Measurements from ENCODE around the gene STK38L.
A peak's percentile ranks its signal among the peaks of the same experiment; 100 is the strongest.

Gene STK38L

DNA sequence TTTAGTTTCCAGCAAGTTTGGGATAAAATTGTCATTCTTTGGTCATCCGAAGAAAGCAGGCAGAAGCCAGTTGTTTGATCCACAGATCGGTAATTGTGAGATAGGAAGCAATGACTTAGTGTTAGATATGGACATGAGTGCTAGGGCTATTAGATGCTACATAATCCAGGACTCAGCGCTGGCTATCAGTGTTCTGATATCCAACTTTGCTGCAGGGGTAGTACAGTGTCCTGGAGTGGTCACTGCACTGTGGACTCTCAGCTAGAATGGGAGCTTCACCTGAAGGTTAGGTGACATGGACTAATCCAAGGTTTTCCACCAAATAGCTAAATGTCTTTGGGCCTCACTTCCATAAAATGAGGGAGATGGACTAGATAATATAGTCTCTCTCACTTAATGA, 39.9 kb downstream of the STK38L start:
- TF ChIP-seq, protein P1, sequence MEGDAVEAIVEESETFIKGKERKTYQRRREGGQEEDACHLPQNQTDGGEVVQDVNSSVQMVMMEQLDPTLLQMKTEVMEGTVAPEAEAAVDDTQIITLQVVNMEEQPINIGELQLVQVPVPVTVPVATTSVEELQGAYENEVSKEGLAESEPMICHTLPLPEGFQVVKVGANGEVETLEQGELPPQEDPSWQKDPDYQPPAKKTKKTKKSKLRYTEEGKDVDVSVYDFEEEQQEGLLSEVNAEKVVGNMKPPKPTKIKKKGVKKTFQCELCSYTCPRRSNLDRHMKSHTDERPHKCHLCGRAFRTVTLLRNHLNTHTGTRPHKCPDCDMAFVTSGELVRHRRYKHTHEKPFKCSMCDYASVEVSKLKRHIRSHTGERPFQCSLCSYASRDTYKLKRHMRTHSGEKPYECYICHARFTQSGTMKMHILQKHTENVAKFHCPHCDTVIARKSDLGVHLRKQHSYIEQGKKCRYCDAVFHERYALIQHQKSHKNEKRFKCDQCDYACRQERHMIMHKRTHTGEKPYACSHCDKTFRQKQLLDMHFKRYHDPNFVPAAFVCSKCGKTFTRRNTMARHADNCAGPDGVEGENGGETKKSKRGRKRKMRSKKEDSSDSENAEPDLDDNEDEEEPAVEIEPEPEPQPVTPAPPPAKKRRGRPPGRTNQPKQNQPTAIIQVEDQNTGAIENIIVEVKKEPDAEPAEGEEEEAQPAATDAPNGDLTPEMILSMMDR (IDR thresholded peaks at IDR 0.05; ENCODE audit: extremely low read depth, insufficient read depth, missing control alignments) = no peak
- in situ Hi-C loops (cut with MboI; ENCODE audit: low pct_unique_long_range_greater_than_20kb, low sequenced_read_pairs, unreplicated experiment) = no loop called here
- DNase-seq (ENCODE audit: low spot score) = no peak

DNA sequence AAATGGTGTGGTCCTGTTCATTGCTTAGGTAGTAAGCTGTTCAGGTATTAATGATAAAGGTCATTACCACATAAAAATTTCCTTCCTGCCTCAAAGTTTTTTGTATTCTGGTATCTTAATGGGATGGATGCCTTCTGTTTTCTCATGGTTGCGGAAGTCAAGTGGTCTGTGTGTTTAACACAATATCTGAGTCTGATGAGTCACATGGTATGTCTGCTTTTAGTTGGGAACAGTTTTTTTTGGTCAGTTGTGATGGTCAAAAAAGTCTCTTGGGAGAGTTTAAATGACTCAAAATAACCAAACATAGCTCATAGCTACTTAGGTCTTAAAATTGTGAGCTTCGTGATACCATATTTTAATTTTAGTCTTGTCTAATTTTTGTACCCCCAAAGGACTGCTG, 40.7 kb downstream of the STK38L start:
- TF ChIP-seq, protein P1 (IDR thresholded peaks at IDR 0.05; ENCODE audit: extremely low read depth, insufficient read depth, missing control alignments) = no peak
- in situ Hi-C loops (cut with MboI; ENCODE audit: low pct_unique_long_range_greater_than_20kb, low sequenced_read_pairs, unreplicated experiment) = no loop called here
- peak; percentile 38 for DNase-seq (ENCODE audit: low spot score)

DNA sequence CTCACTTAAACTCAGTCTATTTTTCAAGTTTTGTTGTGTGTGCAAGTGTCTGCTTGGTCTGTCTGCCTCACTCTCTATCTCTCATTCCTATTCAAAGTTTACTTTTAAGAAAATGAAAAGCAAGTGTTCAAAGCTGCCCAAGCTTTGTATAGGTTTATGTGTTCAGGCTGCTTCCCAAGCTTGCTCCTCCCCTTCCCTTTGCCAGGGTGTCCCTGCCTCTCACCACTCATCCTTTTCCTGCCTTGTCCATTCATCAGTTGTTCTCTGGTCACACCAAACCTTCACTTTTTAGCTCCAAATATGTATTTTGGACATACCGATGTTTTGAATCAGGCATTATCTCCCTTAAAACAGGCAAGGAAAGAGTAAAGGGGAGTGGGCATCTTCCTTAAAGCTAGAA, 41.3 kb downstream of the STK38L start:
- no peak for DNase-seq (ENCODE audit: low spot score)
- in situ Hi-C loops (cut with MboI; ENCODE audit: low pct_unique_long_range_greater_than_20kb, low sequenced_read_pairs, unreplicated experiment) = no loop called here
- TF ChIP-seq, protein P1 (IDR thresholded peaks at IDR 0.05; ENCODE audit: extremely low read depth, insufficient read depth, missing control alignments) = no peak

DNA sequence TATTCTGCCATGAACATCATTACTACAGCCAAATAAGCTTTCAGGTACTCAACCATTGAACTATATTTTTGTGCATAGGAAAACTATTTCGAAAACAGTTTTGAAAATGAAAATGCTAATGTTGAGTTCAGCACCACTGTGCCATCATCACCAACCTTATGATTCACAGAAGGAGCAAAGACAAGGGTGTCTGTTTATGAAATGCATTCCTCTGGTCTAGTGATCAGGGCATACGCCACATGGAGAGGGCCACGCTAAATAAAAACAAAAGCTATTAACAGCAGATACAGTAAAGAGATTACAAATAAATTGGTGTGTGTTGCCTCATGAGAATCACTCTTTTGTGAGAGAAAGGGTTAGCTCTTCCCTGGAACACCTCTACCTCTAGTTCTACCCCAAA, 45.3 kb downstream of the STK38L start:
- TF ChIP-seq, protein P1 (IDR thresholded peaks at IDR 0.05; ENCODE audit: extremely low read depth, insufficient read depth, missing control alignments) = no peak
- in situ Hi-C loops (cut with MboI; ENCODE audit: low pct_unique_long_range_greater_than_20kb, low sequenced_read_pairs, unreplicated experiment) = no loop called here
- no peak for DNase-seq (ENCODE audit: low spot score)

DNA sequence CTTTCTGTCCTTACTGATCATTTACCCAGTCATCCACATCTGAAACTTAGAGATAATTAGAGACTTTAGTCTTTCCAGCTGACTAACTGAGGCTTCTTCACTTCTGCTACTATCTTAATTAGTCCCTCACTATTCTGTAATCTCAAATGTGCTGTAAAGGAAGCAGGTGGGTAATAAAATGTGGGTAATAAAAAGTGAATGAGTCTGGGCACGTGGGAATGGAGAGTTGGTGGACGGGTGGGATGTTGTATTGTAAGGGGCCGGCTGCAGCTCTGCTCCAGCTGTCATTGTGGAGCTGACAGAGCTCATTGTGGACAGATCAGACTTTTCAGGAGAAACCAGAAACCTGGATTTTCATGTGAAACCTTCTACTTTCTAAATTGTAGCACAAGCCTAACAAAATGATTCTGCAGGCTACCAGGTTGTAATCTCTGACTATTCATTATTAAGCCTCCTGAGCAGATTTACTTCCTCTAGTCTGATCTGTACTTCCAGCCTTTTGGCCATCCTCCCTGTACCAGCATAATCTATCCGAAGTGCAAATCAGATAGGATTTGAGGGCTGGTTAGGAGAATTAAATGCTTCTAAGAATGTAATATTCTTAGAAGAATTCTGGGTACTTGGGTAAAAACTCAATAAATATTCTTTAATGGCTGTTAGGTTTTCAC, 46.5 kb downstream of the STK38L start:
- TF ChIP-seq, protein P1 (IDR thresholded peaks at IDR 0.05; ENCODE audit: extremely low read depth, insufficient read depth, missing control alignments) = no peak
- in situ Hi-C loops (cut with MboI; ENCODE audit: low pct_unique_long_range_greater_than_20kb, low sequenced_read_pairs, unreplicated experiment) = no loop called here

DNA sequence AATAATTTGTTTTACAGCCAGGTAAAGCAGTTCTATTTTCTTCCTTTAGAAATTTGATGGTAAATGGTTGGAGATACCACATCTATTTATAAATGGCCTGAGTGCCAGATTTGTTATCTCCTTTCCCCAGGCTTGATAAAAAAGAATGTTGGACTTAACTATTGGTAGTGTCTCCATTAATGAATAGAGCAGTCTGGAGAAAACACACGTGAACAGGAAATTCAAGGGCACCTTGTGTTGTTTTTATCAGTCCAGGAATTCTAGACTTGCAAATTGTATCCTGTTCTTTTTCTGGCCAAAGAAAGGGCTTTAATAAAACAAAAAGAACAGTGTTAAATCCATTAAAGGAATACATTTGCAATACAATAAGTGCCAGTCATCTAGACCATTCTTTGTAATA, 47.8 kb downstream of the STK38L start:
- in situ Hi-C loops (cut with MboI; ENCODE audit: low pct_unique_long_range_greater_than_20kb, low sequenced_read_pairs, unreplicated experiment) = no loop called here
- DNase-seq (ENCODE audit: low spot score) = no peak
- TF ChIP-seq, protein P1 (IDR thresholded peaks at IDR 0.05; ENCODE audit: extremely low read depth, insufficient read depth, missing control alignments) = no peak

More for the DNA sequence above, 46.5 kb downstream of the STK38L start:
- DNase-seq (ENCODE audit: low spot score) = no peak

Data from GM13977 (cell line).